Right lobe of liver (tissue), 4 donors: ENCODE data around the gene TSPOAP1.

Experiments
- CTCF ChIP-seq, 4 donors: fragments of 200-600 bp in 3 of 4; fragments of 450-650 bp in 1 of 4; IDR thresholded peaks; one replicate each; pipeline versions ENCODE4 v1.5.1 to v1.8.0; 2016 to 2022; ENCODE audit warnings: antibody characterized with exemption in 4 of 4, mild to moderate bottlenecking in 2 of 4
- POLR2A ChIP-seq: fragments of 450-650 bp; IDR thresholded peaks from one replicate; pipeline ENCODE4 v1.6.1; 2017; ENCODE audit warnings: antibody characterized with exemption, mild to moderate bottlenecking
- donor health status: DM: no; HTN: no; CAD: no.
- donor health status: DM: no; HTN: no; CAD: no.
- donor health status: DM: no; HTN: yes; CAD: no.

GRCh38 chr17:58271216-58271931 lies 57.2 kb downstream of the TSPOAP1 start:
- TF ChIP-seq CTCF (IDR thresholded peaks at IDR 0.05) (no peak), POLR2A (no peak)
